Adipocyte (in vitro differentiated cells): ENCODE measurements around the gene ADCY5.

Source experiments
- DNase-seq: peaks from one replicate; pipeline ENCODE4 v3.0.0-alpha.2; 2015; ENCODE audit warnings: low read depth
- H3K27me3 ChIP-seq: replicated peaks from 2 replicates; pipeline ENCODE4 v1.7.0; 2013; ENCODE audit warnings: mild to moderate bottlenecking, low read length, moderate library complexity; ENCODE audit not compliant: control insufficient read depth, insufficient read depth
- H3K36me3 ChIP-seq: 2 replicates; pipeline ENCODE4 v1.7.0; 2013; ENCODE audit warnings: low read length, mild to moderate bottlenecking, moderate library complexity; ENCODE audit not compliant: control insufficient read depth, insufficient read depth, severe bottlenecking
- H3K4me1 ChIP-seq: 2 replicates; pipeline ENCODE4 v1.7.0; 2013; ENCODE audit warnings: mild to moderate bottlenecking, low read length, moderate library complexity; ENCODE audit not compliant: control insufficient read depth, insufficient read depth
- H3K4me3 ChIP-seq: 2 replicates; pipeline ENCODE4 v1.7.0; 2013; ENCODE audit warnings: mild to moderate bottlenecking, low read length, moderate library complexity
- H3K9ac ChIP-seq: 2 replicates; pipeline ENCODE4 v1.7.0; 2013; ENCODE audit warnings: mild to moderate bottlenecking, low read length, moderate library complexity
- H3K9me3 ChIP-seq: 2 replicates; pipeline ENCODE4 v1.7.0; 2013; ENCODE audit warnings: mild to moderate bottlenecking, low read length, moderate library complexity; ENCODE audit not compliant: control insufficient read depth

The ADCY5 gene

DNA sequence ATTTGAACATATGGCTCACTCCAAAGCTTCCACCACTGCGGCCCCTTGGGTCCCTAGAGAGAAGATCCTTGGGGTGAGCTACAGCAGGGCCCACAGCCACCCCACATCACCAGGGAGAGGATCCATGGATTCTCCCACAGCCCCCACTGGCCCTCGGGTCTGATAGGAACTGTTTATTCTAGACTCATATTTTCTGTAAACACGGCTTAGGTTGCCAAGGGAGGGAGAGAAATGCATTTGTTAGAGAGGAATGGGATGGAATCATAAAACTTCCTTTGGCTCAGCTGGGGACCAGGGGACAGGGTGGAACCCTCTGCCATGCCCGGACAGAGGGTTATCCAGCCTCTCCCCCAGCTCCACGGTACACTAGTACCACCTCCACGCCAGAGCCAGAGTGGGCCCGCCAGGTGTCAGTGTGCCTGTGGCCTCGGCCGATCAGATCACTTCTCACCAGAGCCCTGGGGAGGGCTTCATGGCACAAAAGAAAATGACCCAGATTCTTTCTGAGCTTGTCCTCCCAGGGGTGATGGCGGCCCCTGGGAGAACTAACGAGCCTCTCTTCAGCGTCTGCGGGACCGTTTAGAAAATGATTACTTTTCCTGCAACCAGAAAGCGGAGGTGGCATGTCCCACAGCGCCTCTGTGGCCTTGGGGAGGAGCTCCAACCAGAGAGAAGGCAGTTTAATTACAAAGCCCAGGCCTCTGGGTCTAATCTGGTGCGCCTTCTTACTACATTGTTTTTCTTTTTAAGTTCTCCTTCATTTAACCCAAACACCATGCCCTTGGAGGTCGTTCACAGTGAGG is 33.7 kb downstream of the ADCY5 start:
- Histone ChIP-seq H3K36me3 (no peaks in the 10 kb centered on the region), H3K9ac (no peak overlapping the region), H3K9me3 (peaks cover 8% of the 10 kb centered on the region), H3K4me3 (no peak overlapping the region), H3K27me3 (peaks cover 58% of the 10 kb centered on the region), H3K4me1 (no peaks in the 10 kb centered on the region)
- DNase-seq = no peak

DNA sequence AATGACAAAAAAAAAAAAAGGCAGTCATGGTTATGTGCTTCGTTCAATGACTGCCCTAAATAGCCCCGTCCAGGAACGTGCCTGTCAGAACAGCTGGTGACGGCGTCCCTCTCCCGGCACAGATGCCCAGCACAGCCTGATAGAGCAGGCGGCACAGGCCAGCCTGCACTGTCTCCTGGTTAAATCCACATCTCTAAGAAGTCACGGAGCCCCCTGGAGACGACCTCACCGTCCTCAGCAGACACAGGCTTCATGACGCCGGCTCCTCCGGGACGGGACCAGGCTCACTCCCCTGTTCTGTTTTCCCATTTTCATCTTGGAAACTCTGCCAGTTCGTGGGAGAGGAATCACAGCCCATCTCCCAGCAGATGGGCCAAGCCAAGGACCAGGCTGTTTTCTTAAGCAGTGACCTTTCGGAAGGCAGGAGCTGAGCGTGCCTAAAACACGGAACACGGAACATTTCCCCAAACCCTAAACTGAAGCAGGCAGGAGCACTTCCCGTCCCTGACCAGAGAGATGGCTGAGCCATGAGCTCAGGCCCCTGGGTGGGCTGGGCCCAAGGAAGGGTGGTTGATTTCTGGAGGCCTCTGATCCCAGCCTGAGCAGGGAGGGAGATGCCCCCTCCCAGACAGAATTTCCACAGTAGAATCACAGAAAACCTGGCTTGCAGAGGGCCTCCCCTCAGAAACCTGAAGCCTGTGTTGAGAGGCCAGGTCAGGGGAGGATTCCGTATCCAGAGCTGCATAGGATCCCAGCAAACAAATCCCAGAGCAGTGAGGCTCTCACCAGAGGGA is 35.9 kb downstream of the ADCY5 start:
- no peaks in the 10 kb centered on the region for H3K4me1 ChIP-seq
- no peak overlapping the region for H3K4me3 ChIP-seq
- peaks cover 3% of the 10 kb centered on the region for H3K9me3 ChIP-seq
- H3K9ac ChIP-seq = no peak overlapping the region
- H3K36me3 ChIP-seq = no peaks in the 10 kb centered on the region
- peak; percentile 26 for DNase-seq
- peaks cover 62% of the 10 kb centered on the region for H3K27me3 ChIP-seq

DNA sequence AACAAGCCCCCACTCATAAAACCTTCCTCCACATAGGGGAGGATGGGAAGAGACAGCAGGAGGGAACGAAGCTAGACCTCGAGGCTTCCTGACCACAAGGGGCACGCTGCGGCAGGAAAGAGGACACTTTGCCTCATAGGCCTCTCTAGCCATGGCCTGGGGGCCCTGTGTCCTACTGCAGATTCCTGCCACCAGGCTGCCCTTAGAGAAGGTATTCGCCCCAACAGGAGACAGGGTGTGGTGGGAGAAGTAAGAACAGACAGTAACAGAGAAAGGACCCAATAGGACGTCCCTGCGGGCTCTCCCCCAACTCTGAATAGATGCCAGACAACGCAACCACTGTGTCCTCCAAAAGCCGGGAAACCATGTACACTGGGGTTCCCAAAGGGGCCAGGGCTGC is 36.8 kb downstream of the ADCY5 start:
- Histone ChIP-seq H3K36me3 (no peaks in the 10 kb centered on the region), H3K4me3 (no peak overlapping the region), H3K9me3 (no peaks in the 10 kb centered on the region), H3K4me1 (peaks cover under 1% of the 10 kb centered on the region), H3K27me3 (peaks cover 58% of the 10 kb centered on the region), H3K9ac (no peak overlapping the region)
- DNase-seq = no peak

GRCh38 chr3:123411340-123412040 is 37.4 kb downstream of the ADCY5 start:
- no peak overlapping the region for H3K4me3 ChIP-seq
- peaks cover 5% of the 10 kb centered on the region for H3K4me1 ChIP-seq
- no peak for DNase-seq
- no peak overlapping the region for H3K9ac ChIP-seq
- H3K9me3 ChIP-seq = no peaks in the 10 kb centered on the region
- H3K36me3 ChIP-seq = no peaks in the 10 kb centered on the region
- peaks cover 52% of the 10 kb centered on the region for H3K27me3 ChIP-seq

GRCh38 chr3:123410149-123410515 is 38.8 kb downstream of the ADCY5 start:
- Histone ChIP-seq H3K27me3 (peaks cover 40% of the 10 kb centered on the region), H3K36me3 (no peaks in the 10 kb centered on the region), H3K9ac (no peak overlapping the region), H3K4me1 (peaks cover 12% of the 10 kb centered on the region), H3K9me3 (no peaks in the 10 kb centered on the region), H3K4me3 (no peak overlapping the region)
- DNase-seq = no peak

- Histone ChIP-seq H3K9me3 (no peaks in the 10 kb centered on the region), H3K4me3 (no peak overlapping the region), H3K36me3 (no peaks in the 10 kb centered on the region), H3K27me3 (peaks cover 40% of the 10 kb centered on the region), H3K4me1 (peaks cover 15% of the 10 kb centered on the region), H3K9ac (no peak overlapping the region)
- DNase-seq = no peak
Measured at GRCh38 chr3:123409443-123410148, 39.3 kb downstream of the ADCY5 start.

DNA sequence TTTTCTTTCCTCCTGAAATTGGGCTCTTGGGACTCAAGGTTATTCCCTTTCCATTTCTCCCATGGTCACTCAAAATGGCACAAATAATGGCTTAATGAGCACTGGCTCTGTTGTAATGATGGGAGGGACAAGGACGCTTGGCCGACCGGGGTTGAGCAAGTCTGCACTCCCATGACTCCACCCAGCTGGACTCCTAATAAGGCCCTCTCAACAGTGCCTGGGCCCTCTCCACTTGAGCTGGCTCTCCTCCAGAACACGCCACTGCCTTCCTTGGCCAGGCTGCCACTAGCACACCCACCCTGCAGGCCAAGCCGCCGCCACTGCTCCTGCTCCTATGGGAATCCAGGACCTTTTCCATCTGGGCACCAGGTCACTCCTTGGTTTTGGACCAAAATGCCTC is 42.3 kb downstream of the ADCY5 start:
- DNase-seq = no peak
- no peaks in the 10 kb centered on the region for H3K36me3 ChIP-seq
- no peak overlapping the region for H3K9ac ChIP-seq
- peaks cover 23% of the 10 kb centered on the region for H3K4me1 ChIP-seq
- H3K4me3 ChIP-seq = no peak overlapping the region
- H3K9me3 ChIP-seq = no peaks in the 10 kb centered on the region
- H3K27me3 ChIP-seq = peaks cover 32% of the 10 kb centered on the region

GRCh38 chr3:123405936-123406510 is 42.9 kb downstream of the ADCY5 start:
- peaks cover 29% of the 10 kb centered on the region for H3K4me1 ChIP-seq
- no peaks in the 10 kb centered on the region for H3K9me3 ChIP-seq
- H3K4me3 ChIP-seq = no peak overlapping the region
- peaks cover 38% of the 10 kb centered on the region for H3K27me3 ChIP-seq
- DNase-seq = no peak
- H3K36me3 ChIP-seq = no peaks in the 10 kb centered on the region
- H3K9ac ChIP-seq = no peak overlapping the region

DNA sequence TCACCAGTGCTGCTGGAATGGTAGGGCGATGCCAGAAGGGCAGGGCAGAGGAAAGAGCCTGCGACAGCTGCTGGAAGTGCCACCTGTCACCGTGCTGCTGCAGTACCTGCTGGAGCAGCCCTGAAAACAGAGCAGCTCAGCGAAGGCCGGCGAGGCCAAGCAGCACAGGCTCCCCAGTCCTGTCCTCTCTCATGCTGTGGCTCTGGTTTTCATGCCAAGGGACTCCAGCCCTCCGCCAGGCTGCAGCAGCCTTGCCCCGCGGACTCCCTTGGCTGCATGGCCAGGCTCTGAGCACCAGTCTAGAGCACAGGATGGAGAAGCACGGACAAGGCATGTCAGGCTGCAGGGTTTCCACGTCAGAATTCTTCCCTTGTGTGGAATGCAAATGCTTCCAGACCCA is 43.9 kb downstream of the ADCY5 start:
- H3K4me3 ChIP-seq = no peak overlapping the region
- H3K4me1 ChIP-seq = peaks cover 30% of the 10 kb centered on the region
- H3K27me3 ChIP-seq = peaks cover 38% of the 10 kb centered on the region
- H3K9ac ChIP-seq = no peak overlapping the region
- H3K36me3 ChIP-seq = no peaks in the 10 kb centered on the region
- no peaks in the 10 kb centered on the region for H3K9me3 ChIP-seq
- no peak for DNase-seq

- no peak overlapping the region for H3K4me3 ChIP-seq
- H3K36me3 ChIP-seq = no peaks in the 10 kb centered on the region
- DNase-seq = peak; percentile 56
- no peaks in the 10 kb centered on the region for H3K9me3 ChIP-seq
- H3K4me1 ChIP-seq = peaks cover 36% of the 10 kb centered on the region
- H3K9ac ChIP-seq = no peak overlapping the region
- H3K27me3 ChIP-seq = peaks cover 33% of the 10 kb centered on the region
Measured at GRCh38 chr3:123404391-123404790, 44.5 kb downstream of the ADCY5 start.
